RWPE1 (cell line): ENCODE data around the gene ESF1.
"Not testable (repeated sequence)": the region's sequence is repeated elsewhere in the genome, so short reads cannot be mapped to it uniquely, and the experiment has no call there.

Experiments
- CTCF ChIA-PET: fragments of 350-600 bp; sonication (Branson Sonifier 250); formaldehyde crosslinking; extraction: SDS; loops from one replicate; lab custom pipeline; 2021; lab: Yijun Ruan, JAX
- POLR2A ChIA-PET: fragments of 400-600 bp; formaldehyde crosslinking; extraction: SDS; loops from one replicate; lab custom pipeline; 2020; ENCODE audit warnings: antibody characterized with exemption; ENCODE audit not compliant: low non-redundant PET; lab: Yijun Ruan, JAX
- DNase-seq: peaks from one replicate; pipeline ENCODE4 v3.0.0; 2012; ENCODE audit warnings: low spot score
- H3K27ac ChIP-seq: fragments of 450-650 bp; 2 replicates; pipeline ENCODE4 v1.5.1; 2017
- CTCF ChIP-seq: fragments of 450-650 bp; conservative IDR thresholded peaks from 2 replicates; pipeline ENCODE4 v1.5.1; 2017; ENCODE audit warnings: low read depth, mild to moderate bottlenecking

Gene ESF1

GRCh38 chr20:13753436-13754036, 31.2 kb downstream of the ESF1 start:
- no peak for TF ChIP-seq CTCF
- DNase-seq = no peak
- H3K27ac ChIP-seq = no peak overlapping the region
- ChIA-PET POLR2A (no interaction called here), CTCF (no interaction called here)

- POLR2A ChIA-PET = no interaction called here
- CTCF ChIA-PET = no interaction called here
- no peak overlapping the region for H3K27ac ChIP-seq
- no peak for TF ChIP-seq CTCF
- no peak for DNase-seq
These were observed 34.9 kb downstream of the ESF1 start for GRCh38 chr20:13749811-13750210.

GRCh38 chr20:13745784-13746183, 38.9 kb downstream of the ESF1 start:
- CTCF ChIA-PET = no interaction called here
- no peak for TF ChIP-seq CTCF
- no peak overlapping the region for H3K27ac ChIP-seq
- no peak for DNase-seq
- POLR2A ChIA-PET = no interaction called here

GRCh38 chr20:13744352-13744751, 40.4 kb downstream of the ESF1 start:
- TF ChIP-seq CTCF = no peak
- no peak for DNase-seq
- CTCF ChIA-PET = no interaction called here
- POLR2A ChIA-PET = no interaction called here
- no peak overlapping the region for H3K27ac ChIP-seq

- no peak for DNase-seq
- no peak overlapping the region for H3K27ac ChIP-seq
- CTCF ChIA-PET = interaction anchor here (0.6 kb wide), 1 partner anchor 29 kb away, joined by 3 read pairs; no protein-coding TSS in a partner anchor
- POLR2A ChIA-PET = no interaction called here
- no peak for TF ChIP-seq CTCF
These were observed 42.8 kb downstream of the ESF1 start for GRCh38 chr20:13741879-13742278.

- no peak overlapping the region for H3K27ac ChIP-seq
- POLR2A ChIA-PET = no interaction called here
- no peak for TF ChIP-seq CTCF
- CTCF ChIA-PET = no interaction called here
- no peak for DNase-seq
These were observed 44.7 kb downstream of the ESF1 start for GRCh38 chr20:13739731-13740649.

- H3K27ac ChIP-seq, DNase-seq, POLR2A ChIA-PET: not testable (repeated sequence)
- CTCF ChIA-PET = interaction anchor here (0.6 to 0.7 kb wide), 2 partner anchors 40 to 83 kb away, joined by 3 to 4 read pairs; no protein-coding TSS in a partner anchor
These were observed 46.5 kb downstream of the ESF1 start for GRCh38 chr20:13738187-13738586.
